Common myeloid progenitor, CD34-positive (primary cell): Measurements from ENCODE around the gene KIF1A.
"Not testable (repeated sequence)": the region's sequence is repeated elsewhere in the genome, so short reads cannot be mapped to it uniquely, and the experiment has no call there.

Source experiments
- CTCF ChIA-PET: fragments of 350-600 bp; sonication (Branson Sonifier 250); formaldehyde crosslinking; loops from one replicate; lab custom pipeline; 2021; ENCODE audit warnings: antibody characterized with exemption; lab: Charles Lee
- POLR2A ChIA-PET: fragments of 350-600 bp; sonication (Branson Sonifier 250); formaldehyde crosslinking; loops from one replicate; lab custom pipeline; 2021; ENCODE audit warnings: antibody characterized with exemption; lab: Charles Lee
- DNase-seq, 3 donors: peaks; one replicate each; pipeline versions ENCODE4 v3.0.0 to v3.0.0-alpha.2; 2013
- H3K27ac ChIP-seq, 2 experiments: 1 replicate in 1 of 2; 2 replicates in 1 of 2; pipeline ENCODE4 v1.7.0; 2013; ENCODE audit warnings: inconsistent platforms in 2 of 2, low read length in 2 of 2, mild to moderate bottlenecking in 2 of 2, low read depth in 1 of 2, moderate library complexity in 1 of 2; ENCODE audit not compliant: severe bottlenecking in 2 of 2, insufficient read depth in 1 of 2, poor library complexity in 1 of 2
- H3K27me3 ChIP-seq, 5 experiments: replicated peaks in 2 of 5; 1 replicate in 3 of 5; 2 replicates in 2 of 5; pipeline versions ENCODE4 v1.6.1 to v1.7.0; 2013; ENCODE audit warnings: low read length in 4 of 5, mild to moderate bottlenecking in 2 of 5, moderate library complexity in 2 of 5, inconsistent platforms in 1 of 5; ENCODE audit not compliant: insufficient read depth in 5 of 5, control insufficient read depth in 4 of 5
- H3K36me3 ChIP-seq, 4 experiments: 1 replicate in 2 of 4; 2 replicates in 2 of 4; pipeline versions ENCODE4 v1.6.1 to v1.7.0; 2013; ENCODE audit warnings: low read length in 3 of 4, control low read depth in 1 of 4, mild to moderate bottlenecking in 1 of 4; ENCODE audit not compliant: control insufficient read depth in 4 of 4, insufficient read depth in 4 of 4
- H3K4me1 ChIP-seq, 4 experiments: 1 replicate in 3 of 4; 2 replicates in 1 of 4; pipeline versions ENCODE4 v1.6.1 to v1.7.1; 2013; ENCODE audit warnings: low read length in 3 of 4, mild to moderate bottlenecking in 3 of 4, control low read depth in 1 of 4, inconsistent platforms in 1 of 4, moderate library complexity in 1 of 4; ENCODE audit not compliant: control insufficient read depth in 4 of 4, insufficient read depth in 4 of 4; ENCODE audit errors: control extremely low read depth in 1 of 4
- H3K4me3 ChIP-seq, 7 experiments: 1 replicate in 4 of 7; 2 replicates in 3 of 7; pipeline versions ENCODE4 v1.5.1 to v1.7.0; 2013; ENCODE audit warnings: mild to moderate bottlenecking in 7 of 7, low read length in 6 of 7, moderate library complexity in 6 of 7, inconsistent platforms in 2 of 7, low read depth in 2 of 7, control low read depth in 1 of 7; ENCODE audit not compliant: insufficient read depth in 4 of 7, control insufficient read depth in 1 of 7; ENCODE audit errors: extremely low read depth in 1 of 7
- H3K9me3 ChIP-seq, 5 experiments: 1 replicate in 4 of 5; 2 replicates in 1 of 5; pipeline versions ENCODE4 v1.6.1 to v1.7.1; 2013; ENCODE audit warnings: low read length in 4 of 5, mild to moderate bottlenecking in 2 of 5, inconsistent platforms in 1 of 5, low read depth in 1 of 5, moderate library complexity in 1 of 5; ENCODE audit not compliant: control insufficient read depth in 4 of 5, insufficient read depth in 2 of 5; ENCODE audit errors: control extremely low read depth in 1 of 5
- WGBS: methylation state at CpG from one replicate; pipeline ENCODE4 v1.1.5; 2013; ENCODE audit not compliant: insufficient coverage; 5-methylcytosine and 5-hydroxymethylcytosine counted together

The KIF1A gene

DNA sequence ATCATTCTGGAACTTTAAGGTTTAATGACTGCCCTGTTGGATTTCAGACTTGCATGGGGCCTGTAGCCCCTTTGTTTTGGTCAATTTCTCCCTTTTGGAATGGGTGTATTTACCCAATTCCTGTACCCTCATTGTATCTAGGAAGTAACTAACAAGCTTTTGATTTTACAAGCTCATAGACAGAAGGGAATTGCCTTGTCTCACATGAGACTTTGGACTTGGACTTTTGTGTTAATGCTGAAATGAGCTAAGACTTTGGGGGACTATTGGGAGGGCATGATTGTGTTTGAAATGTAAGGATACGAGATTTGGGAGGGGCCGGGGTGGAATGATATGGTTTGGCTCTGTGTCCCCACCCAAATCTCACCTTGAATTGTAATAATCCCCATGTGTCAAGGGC, 26.3 kb upstream of the KIF1A start:
- POLR2A ChIA-PET, H3K27ac ChIP-seq, H3K9me3 ChIP-seq, H3K36me3 ChIP-seq, H3K4me3 ChIP-seq, DNase-seq, H3K27me3 ChIP-seq, H3K4me1 ChIP-seq: not testable (repeated sequence)
- 94% methylated on average over 2 of the region's 2 CpGs for WGBS
- CTCF ChIA-PET, result interaction anchor here (1.1 kb wide), 1 partner anchor 10 kb away, joined by 5 read pairs; no protein-coding TSS in a partner anchor

GRCh38 chr2:240840435-240841060, 20.5 kb upstream of the KIF1A start:
- peaks cover 0 to 13% (median 2%) of the 10 kb centered on the region in 5 experiments for H3K27me3 ChIP-seq
- WGBS, result 63% methylated on average over 9 of the region's 9 CpGs
- H3K4me1 ChIP-seq, result no peaks in the 10 kb centered on the region
- no peak overlapping the region for H3K27ac ChIP-seq
- ChIA-PET CTCF (interaction anchor here (0.6 to 2.2 kb wide), 17 partner anchors 9 to 376 kb away, joined by 3 to 14 read pairs (median 3); partner anchors contain the start of gene CAPN10), POLR2A (no interaction called here)
- no peaks in the 10 kb centered on the region for H3K36me3 ChIP-seq
- peaks cover 0 to 4% (median 1%) of the 10 kb centered on the region in 5 experiments for H3K9me3 ChIP-seq
- no peak overlapping the region for H3K4me3 ChIP-seq
- DNase-seq, result peak in 1 of 3 donors; percentile 25

DNA sequence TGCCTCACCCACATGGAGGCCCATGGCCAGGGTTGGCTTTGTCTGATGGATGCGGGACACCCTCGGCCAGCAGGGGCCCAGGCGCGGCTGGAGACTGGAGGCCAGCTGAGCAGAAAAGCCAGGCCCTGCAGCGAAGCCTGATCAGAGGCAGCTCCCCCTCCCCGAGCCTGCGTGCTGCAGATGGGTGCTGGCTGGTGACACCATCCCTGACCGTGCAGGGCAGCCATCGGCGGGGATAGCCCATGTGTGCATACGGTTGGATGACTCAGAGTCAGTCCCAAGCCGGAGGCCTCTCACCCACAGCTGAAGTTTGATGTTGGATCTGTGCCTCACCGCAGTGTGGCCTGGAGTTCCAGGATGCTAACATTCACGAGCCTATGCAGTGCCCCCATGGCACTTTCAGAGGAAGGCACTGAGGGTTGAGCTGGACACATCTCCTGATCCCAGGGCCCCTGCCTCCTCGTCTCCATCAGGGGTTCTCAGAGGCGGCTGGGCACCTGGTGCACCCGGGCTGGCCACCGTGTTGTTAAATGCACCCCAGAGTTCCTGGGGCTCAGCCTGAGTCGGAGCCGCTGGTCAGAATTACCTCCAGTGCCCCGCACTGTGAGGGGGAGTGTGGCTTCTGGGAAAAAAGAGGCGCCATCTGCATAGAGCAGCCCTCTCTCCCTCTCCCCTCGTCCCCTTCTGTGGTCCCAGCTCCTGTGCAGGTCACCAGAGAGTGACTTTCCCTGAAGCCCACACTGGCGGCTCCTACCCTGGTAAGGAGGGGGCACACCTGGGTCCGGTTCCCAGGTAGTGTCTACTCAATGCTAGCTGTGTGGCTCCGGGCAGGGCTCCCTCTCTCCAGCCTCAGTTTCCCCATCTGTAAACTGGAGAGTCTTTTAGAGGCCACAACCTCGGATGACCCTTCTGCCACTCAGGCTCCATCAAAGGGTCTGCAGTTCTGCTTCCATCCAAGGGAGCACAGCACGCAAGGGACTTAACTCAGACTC, 19.4 kb upstream of the KIF1A start:
- POLR2A ChIA-PET, result no interaction called here
- H3K9me3 ChIP-seq, result peaks cover 0 to 2% (median 0%) of the 10 kb centered on the region in 5 experiments
- H3K4me3 ChIP-seq, result no peak overlapping the region
- CTCF ChIA-PET, result interaction anchor here (0.8 to 2.2 kb wide), 18 partner anchors 10 to 378 kb away, joined by 3 to 14 read pairs (median 4); partner anchors contain the start of gene CAPN10
- no peaks in the 10 kb centered on the region for H3K4me1 ChIP-seq
- no peak for DNase-seq
- peaks cover 0 to 13% (median 2%) of the 10 kb centered on the region in 5 experiments for H3K27me3 ChIP-seq
- H3K27ac ChIP-seq, result no peak overlapping the region
- WGBS, result over 99% methylated on average over 21 of the region's 28 CpGs
- no peaks in the 10 kb centered on the region for H3K36me3 ChIP-seq

GRCh38 chr2:240837621-240838020, 17.6 kb upstream of the KIF1A start:
- no peak for DNase-seq
- ChIA-PET CTCF (interaction anchor here (1.0 kb wide), 1 partner anchor 14 kb away, joined by 3 read pairs; no protein-coding TSS in a partner anchor), POLR2A (no interaction called here)
- H3K4me1 ChIP-seq, result no peaks in the 10 kb centered on the region
- no peak overlapping the region for H3K27ac ChIP-seq
- H3K4me3 ChIP-seq, result no peak overlapping the region
- H3K9me3 ChIP-seq, result no peaks in the 10 kb centered on the region
- WGBS, result 78% methylated on average over 1 of the region's 4 CpGs
- H3K27me3 ChIP-seq, result peaks cover 0 to 17% (median 2%) of the 10 kb centered on the region in 5 experiments
- no peaks in the 10 kb centered on the region for H3K36me3 ChIP-seq

- Histone ChIP-seq H3K27ac (no peak overlapping the region), H3K9me3 (no peaks in the 10 kb centered on the region), H3K27me3 (peaks cover 0 to 14% (median 2%) of the 10 kb centered on the region in 5 experiments), H3K36me3 (no peaks in the 10 kb centered on the region), H3K4me1 (peaks cover 0 to 3% (median 1%) of the 10 kb centered on the region in 4 experiments), H3K4me3 (no peak overlapping the region)
- ChIA-PET CTCF (interaction anchor here (0.6 to 1.5 kb wide), 2 partner anchors 10 to 34 kb away, joined by 3 to 5 read pairs; no protein-coding TSS in a partner anchor), POLR2A (no interaction called here)
- 90% methylated on average over 15 of the region's 17 CpGs for WGBS
- no peak for DNase-seq
Measured at GRCh38 chr2:240836781-240837467, 16.9 kb upstream of the KIF1A start.

DNA sequence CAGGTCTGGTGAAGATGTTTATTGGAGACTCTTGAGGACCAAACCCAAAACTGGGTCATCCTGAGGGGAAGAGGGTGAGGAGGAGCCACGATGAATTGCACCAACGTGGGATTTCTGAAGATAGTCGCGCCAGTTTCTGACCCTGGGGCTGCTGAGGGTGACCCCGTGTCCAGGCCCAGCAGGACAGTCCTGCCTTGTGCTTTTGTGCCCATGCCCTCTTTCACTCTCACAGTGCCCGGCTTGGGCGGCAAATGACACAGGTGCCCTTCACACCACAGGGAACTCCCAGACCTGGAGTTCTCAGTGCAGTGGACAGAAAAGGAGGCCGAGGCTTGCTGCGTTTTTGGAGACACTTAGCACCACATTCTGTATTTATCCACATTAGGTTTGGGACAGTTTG, 15.5 kb upstream of the KIF1A start:
- no peaks in the 10 kb centered on the region for H3K36me3 ChIP-seq
- no peak overlapping the region for H3K27ac ChIP-seq
- peaks cover 0 to 9% (median 7%) of the 10 kb centered on the region in 4 experiments for H3K4me1 ChIP-seq
- ChIA-PET CTCF (interaction anchor here (1.5 kb wide), 1 partner anchor 11 kb away, joined by 5 read pairs; no protein-coding TSS in a partner anchor), POLR2A (no interaction called here)
- 84% methylated on average over 6 of the region's 9 CpGs for WGBS
- H3K27me3 ChIP-seq, result peaks cover 5 to 14% (median 11%) of the 10 kb centered on the region in 5 experiments
- DNase-seq, result no peak
- H3K9me3 ChIP-seq, result no peaks in the 10 kb centered on the region
- H3K4me3 ChIP-seq, result no peak overlapping the region
